WTC11 (cell line): ENCODE measurements around the gene STON1.

Experiments used
- AFF4 ChIP-seq: sonication (generic); formaldehyde crosslinking; IDR thresholded peaks from 2 replicates; pipeline ENCODE4 v1.8.1; 2023; ENCODE audit warnings: mild to moderate bottlenecking, missing genetic modification reagents, borderline replicate concordance
- ATF1 ChIP-seq: sonication (generic); formaldehyde crosslinking; IDR thresholded peaks from 2 replicates; pipeline ENCODE4 v1.8.1; 2023; ENCODE audit warnings: mild to moderate bottlenecking, moderate library complexity, missing genetic modification reagents
- ATF2 ChIP-seq: sonication (generic); formaldehyde crosslinking; IDR thresholded peaks from 2 replicates; pipeline ENCODE4 v1.8.1; 2022; ENCODE audit warnings: low read depth, missing genetic modification reagents, borderline replicate concordance
- CTCF ChIP-seq: fragments of 200-600 bp; IDR thresholded peaks from 2 replicates; pipeline ENCODE4 v1.8.0; 2022; ENCODE audit warnings: antibody characterized with exemption
- FOXJ3 ChIP-seq: sonication (generic); formaldehyde crosslinking; IDR thresholded peaks from 2 replicates; pipeline ENCODE4 v1.9.0; 2021; ENCODE audit warnings: missing genetic modification reagents, mild to moderate bottlenecking, borderline replicate concordance
- FOXK1 ChIP-seq: sonication (generic); formaldehyde crosslinking; IDR thresholded peaks from 2 replicates; pipeline ENCODE4 v1.8.0; 2022; ENCODE audit warnings: mild to moderate bottlenecking, moderate library complexity, missing genetic modification reagents
- FOXP1 ChIP-seq: sonication (generic); formaldehyde crosslinking; IDR thresholded peaks from 2 replicates; pipeline ENCODE4 v1.8.0; 2022; ENCODE audit warnings: missing genetic modification reagents, mild to moderate bottlenecking, moderate library complexity, borderline replicate concordance
- SMAD4 ChIP-seq: sonication (generic); formaldehyde crosslinking; IDR thresholded peaks from 2 replicates; pipeline ENCODE4 v1.8.0; 2022; ENCODE audit warnings: mild to moderate bottlenecking, missing genetic modification reagents
- SP1 ChIP-seq: sonication (generic); formaldehyde crosslinking; conservative IDR thresholded peaks from 2 replicates; pipeline ENCODE4 v1.8.1; 2022; ENCODE audit warnings: missing genetic modification reagents
- TEAD1 ChIP-seq: sonication (generic); formaldehyde crosslinking; IDR thresholded peaks from 2 replicates; pipeline ENCODE4 v1.8.0; 2022; ENCODE audit warnings: mild to moderate bottlenecking, missing genetic modification reagents
- TEAD4 ChIP-seq: sonication (generic); formaldehyde crosslinking; IDR thresholded peaks from 2 replicates; pipeline ENCODE4 v1.8.0; 2022; ENCODE audit warnings: mild to moderate bottlenecking, missing genetic modification reagents
- ZBTB43 ChIP-seq: sonication (generic); formaldehyde crosslinking; IDR thresholded peaks from 2 replicates; pipeline ENCODE4 v1.8.1; 2023; ENCODE audit warnings: mild to moderate bottlenecking, missing genetic modification reagents
- ZNF121 ChIP-seq: sonication (generic); formaldehyde crosslinking; IDR thresholded peaks from 2 replicates; pipeline ENCODE4 v1.8.0; 2023; ENCODE audit warnings: missing genetic modification reagents

- TF ChIP-seq SP1 (CRISPR knock-in tag) (no peak), ATF1 (no peak), ZBTB43 (no peak), CTCF (no peak), FOXP1 (CRISPR knock-in tag) (no peak), TEAD1 (CRISPR knock-in tag) (no peak), SMAD4 (CRISPR knock-in tag) (no peak), AFF4 (CRISPR knock-in tag) (no peak), FOXK1 (CRISPR knock-in tag) (no peak), ATF2 (CRISPR knock-in tag) (no peak), FOXJ3 (CRISPR knock-in tag) (no peak), TEAD4 (CRISPR knock-in tag) (no peak), ZNF121 (CRISPR knock-in tag) (no peak)
Observed at GRCh38 chr2:48482313-48482712, 47.6 kb upstream of the STON1 start.
